SIG-M5 treated with dmso at 0.1 percent for 504 hours (cell line): ENCODE data around the gene MPPED2.

ENCODE experiments used
- DNase-seq: peaks from one replicate; lab custom pipeline; 2025; ENCODE audit not compliant: unreplicated experiment; lab: John Stamatoyannopoulos, UW

MPPED2 gene

DNA sequence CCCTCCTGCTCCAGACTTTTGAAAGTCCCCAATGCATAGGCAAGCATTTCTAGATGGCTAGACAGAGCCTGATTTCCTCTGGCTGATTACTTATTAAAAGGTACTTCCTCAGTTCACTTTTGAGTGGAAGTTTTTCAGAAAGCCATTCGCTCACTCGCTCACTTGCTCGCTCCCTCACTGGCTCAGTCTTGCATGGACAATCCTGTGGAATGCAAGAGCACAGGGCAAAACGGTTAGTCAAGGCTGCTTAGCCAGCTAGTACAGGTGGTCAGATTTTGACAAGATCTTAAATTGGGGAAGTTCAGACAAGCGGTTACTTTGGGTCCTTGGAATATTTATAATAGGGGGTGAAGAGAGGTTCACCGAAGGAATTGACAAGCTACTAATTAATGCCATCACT is 162.3 kb downstream of the MPPED2 start:
- no peak for DNase-seq

DNA sequence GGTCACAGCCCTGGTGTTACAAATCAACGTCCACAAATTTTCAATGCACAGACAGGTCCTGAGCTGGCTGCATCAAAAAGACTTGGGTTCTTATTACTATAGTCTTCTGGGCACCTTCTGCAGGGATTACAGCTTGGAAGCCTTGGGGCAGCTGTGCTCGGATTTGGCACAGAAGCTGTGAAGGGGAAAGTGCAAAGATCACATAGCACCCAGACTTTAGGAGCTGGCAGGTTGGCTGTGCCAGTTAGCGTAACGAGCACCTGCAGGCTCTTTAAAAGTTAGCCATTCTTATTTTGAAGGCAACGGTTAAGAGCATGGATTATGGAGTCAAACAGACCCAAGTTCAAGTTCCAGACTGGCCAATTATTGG is 162.9 kb downstream of the MPPED2 start:
- no peak for DNase-seq

DNA sequence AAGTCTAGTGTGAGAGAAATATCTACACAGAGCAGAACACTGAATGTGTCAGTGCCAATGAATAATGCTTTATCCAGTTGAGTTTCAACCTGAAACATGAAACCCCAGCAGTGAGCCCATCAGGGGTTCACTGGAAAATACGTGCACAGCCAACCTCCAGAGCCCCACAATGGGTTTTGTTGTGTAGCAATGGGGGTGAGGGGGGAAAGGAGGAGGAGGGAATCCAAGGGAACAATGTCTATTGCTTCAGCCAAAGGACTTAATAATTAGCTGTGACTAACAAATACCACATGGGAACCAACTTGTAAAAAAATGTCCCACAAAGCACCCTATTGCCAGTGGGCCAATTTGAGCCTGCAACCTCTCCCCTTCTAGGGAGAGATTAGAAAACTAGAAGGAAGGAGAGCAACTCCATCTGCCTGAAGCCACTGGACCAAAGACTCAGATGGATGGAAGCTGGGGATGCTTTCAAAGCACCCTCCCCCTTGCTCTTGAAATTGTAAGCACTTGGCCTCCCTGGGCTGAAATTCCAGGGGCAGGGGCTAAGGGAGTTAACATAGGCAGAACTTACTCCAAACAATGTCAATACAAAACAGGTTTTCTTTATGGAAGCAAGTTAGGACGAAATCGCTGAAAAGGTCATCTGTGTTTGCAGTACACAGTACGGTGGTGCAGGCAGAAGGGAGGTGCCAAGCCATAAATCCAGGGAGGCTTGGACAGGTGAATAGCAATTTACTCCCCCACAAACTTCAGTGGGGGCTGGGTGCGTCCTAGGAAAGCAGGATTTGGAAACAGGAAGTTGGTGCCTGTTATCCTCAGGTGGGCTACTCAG is 163.5 kb downstream of the MPPED2 start:
- peak; percentile 8 for DNase-seq

DNA sequence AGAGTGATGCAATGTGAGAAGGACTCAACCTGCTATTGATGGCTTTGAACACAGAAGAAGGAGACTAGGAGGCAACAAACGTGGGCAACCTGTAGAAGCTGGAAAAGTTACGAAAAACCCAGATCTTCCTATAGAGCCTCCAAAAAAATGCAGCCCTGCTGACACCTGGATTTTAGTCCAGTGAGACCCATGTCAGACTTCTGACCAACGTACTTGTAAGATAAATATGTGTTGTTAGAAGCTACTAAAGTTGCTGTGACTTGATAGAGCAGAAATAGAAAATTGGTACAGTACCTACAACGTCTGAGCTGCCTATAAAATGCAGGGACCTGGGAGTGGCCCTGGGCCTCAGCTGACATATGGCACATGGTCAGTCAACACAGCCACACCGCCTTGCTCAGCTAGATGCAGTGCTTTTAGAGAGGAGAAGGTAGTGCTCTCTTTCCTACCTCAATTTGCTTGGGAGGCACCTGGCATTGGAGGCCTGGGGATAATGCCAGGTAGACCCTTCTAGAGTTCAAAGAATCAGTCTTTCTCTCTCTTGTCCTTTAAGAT is 165.8 kb downstream of the MPPED2 start:
- DNase-seq: no peak

DNA sequence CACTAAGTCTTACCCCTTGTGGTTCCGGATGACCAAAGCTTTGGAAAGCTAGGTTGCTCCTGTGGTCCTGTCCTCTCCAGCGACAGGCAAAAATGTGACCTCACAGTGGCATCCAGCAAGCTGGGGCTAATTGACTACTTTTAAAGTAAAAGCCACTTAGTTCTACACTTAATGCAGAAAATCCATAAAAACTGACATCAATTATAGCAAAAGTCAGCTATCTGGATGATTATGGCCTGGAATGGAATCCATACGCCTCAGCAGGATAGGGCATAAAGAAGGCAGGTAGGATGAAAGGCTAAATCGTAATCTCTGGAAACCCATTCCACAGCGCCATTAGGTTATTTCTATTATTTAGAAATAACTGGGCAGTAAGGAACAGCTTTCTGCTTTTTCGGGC is 171.3 kb downstream of the MPPED2 start:
- no peak for DNase-seq

DNA sequence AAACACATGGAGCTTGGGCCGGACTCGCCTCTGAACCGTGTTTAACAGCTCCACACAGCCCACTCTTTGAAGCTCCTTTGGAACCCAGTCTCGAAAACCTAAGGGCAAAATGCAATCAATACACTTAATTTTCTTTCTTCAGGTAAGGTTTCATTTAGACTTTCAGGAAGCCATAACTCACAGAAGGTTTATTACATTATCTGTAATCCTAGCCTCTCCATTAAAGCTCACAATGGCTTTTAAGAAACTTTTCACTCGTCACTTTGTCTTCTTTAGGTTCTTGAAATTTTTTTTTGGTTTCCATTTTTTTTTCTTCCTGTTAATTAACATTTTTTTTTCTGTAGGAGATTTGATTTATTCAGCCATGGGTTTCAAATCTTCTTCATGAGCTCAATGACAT is 171.9 kb downstream of the MPPED2 start:
- DNase-seq: no peak

DNA sequence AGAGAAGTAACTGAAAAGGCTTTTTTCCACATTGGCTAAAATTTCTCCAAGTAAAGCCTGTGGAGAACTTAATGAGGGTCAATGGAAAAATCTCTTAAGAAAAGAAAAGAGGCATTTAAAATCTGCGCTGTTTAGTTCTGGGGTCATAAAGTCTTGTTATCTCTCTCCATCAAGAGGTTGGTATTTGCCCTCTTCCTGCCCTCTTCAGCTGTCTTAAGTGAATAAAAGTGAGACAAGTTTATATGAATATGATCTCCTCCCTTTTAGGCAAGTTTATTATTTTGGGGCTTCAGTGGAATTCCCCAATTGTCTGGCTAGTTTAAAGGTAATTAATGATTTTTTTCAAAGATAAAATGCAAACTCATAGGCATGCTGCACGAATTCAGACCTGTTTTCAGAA is 173.6 kb downstream of the MPPED2 start:
- no peak for DNase-seq

GRCh38 chr11:30411383-30411782 is 174.8 kb downstream of the MPPED2 start:
- no peak for DNase-seq

GRCh38 chr11:30406978-30407762 is 179.0 kb downstream of the MPPED2 start:
- no peak for DNase-seq

- no peak for DNase-seq
Measured at GRCh38 chr11:30405385-30405784, 180.8 kb downstream of the MPPED2 start.

GRCh38 chr11:30404136-30404535 is 182.0 kb downstream of the MPPED2 start:
- DNase-seq: no peak

GRCh38 chr11:30395751-30396150 is 190.4 kb downstream of the MPPED2 start:
- no peak for DNase-seq

DNA sequence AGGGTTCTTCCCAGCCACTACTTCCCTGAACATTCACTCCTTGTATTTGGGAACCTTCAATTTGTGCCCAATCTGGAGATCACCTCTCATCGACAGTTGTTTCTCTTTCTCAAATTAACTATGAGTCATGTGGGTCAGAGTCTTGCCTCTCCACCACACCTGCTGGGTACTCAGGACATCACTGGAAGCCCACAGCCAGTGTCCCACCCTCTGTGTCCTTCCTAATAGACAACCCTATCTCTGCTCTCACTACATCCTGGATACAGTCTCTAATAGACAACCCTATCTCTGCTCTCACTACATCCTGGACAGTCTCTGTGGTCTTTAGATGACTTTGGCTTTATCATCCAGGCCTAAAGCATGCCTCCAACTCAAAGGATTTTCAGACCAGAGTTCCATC is 193.1 kb downstream of the MPPED2 start:
- no peak for DNase-seq

- DNase-seq: no peak
Measured at GRCh38 chr11:30392221-30392784, 193.8 kb downstream of the MPPED2 start.

DNA sequence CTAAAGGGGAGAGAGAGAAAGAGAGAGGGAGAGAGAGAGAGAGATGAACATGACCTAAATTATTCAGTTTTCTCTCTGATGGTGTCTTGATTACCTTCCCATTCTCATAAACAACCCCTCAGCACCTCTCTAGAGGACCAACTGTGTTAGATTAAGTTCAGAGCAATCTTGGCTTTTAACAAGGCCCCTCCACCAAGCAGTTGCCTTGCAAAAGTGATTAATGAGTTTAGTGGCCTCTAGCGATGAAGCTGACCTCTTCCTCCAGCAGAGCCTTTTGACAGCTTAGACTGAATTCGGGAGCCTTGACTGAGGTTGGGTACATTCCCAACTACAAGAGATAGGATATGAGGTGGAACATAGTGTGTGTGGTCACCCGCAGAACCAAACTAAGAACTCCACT is 197.2 kb downstream of the MPPED2 start:
- DNase-seq: no peak

GRCh38 chr11:30387891-30388861 is 198.0 kb downstream of the MPPED2 start:
- no peak for DNase-seq

GRCh38 chr11:30381879-30382278 is 204.3 kb downstream of the MPPED2 start:
- DNase-seq: no peak

GRCh38 chr11:30380846-30381245 is 205.3 kb downstream of the MPPED2 start:
- DNase-seq: no peak

DNA sequence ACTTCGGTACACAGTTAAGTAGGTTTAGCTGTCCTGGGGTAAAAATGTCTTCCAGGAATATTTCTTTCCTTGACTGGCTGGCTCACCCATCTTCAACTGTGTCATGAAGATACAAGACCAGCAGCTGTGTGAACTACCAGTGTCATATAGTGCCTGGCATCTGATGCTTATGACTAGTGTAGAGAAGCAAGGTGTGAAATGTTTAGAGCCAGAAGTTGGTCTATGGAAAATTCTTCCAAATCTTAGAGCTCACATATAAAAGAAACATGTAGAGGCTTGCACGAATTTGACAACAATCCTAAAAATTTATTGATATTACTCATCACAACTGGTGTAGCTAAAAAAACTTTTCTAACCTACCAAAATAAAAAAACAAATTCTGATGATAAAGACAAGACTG is 208.8 kb downstream of the MPPED2 start:
- no peak for DNase-seq

DNA sequence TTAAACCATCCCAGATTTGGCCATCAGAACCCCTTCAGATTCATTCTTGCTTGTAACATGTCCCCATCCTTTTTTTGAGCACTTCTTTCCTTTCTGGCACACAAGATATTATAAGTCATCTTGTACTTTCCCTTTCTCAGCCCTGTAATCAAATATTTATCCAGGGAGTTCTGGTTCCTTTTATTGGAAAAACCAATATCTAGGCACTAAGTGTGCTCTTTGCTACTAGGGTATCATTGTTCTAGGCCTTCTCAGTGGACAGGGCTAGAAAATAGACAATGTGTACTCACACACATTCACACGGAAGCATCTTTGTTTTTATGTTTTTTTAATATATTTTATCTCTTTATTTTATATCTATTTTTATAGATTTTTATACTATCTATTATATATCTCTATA is 216.0 kb downstream of the MPPED2 start:
- DNase-seq: no peak

- no peak for DNase-seq
Measured at GRCh38 chr11:30368394-30368793, 217.8 kb downstream of the MPPED2 start.
